SK-N-SH (cell line): Measurements from ENCODE around the gene RNF39. TPM values are rescaled to one million over a fixed set of nuclear protein-coding genes. Genes with fewer than 3 reads are reported as not detected.

ENCODE experiments used
- CTCF ChIA-PET: fragments of 300-600, 350-600 bp; formaldehyde crosslinking; extraction: SDS; loops from one replicate; lab custom pipeline; 2021; lab: Yijun Ruan, JAX
- POLR2A ChIA-PET: fragments of 350-600 bp; sonication (Branson Sonifier 250); formaldehyde crosslinking; extraction: SDS; loops from one replicate; lab custom pipeline; 2020; ENCODE audit warnings: antibody characterized with exemption, inconsistent platforms; lab: Yijun Ruan, JAX
- DNase-seq: peaks from one replicate; pipeline ENCODE4 v3.0.0; 2012
- H2AFZ ChIP-seq: fragments of 200-600 bp; sonication (generic); 2 replicates; pipeline ENCODE4 v1.8.1; 2016; ENCODE audit warnings: antibody characterized with exemption, mild to moderate bottlenecking, low read depth
- H3F3A ChIP-seq: fragments of 200-600 bp; sonication (generic); replicated peaks from 2 replicates; pipeline ENCODE3; 2016; ENCODE audit warnings: antibody characterized with exemption, mild to moderate bottlenecking; ENCODE audit not compliant: insufficient read depth
- H3K27ac ChIP-seq, 2 experiments: fragments of 200-500 bp in 1 of 2; fragments of 200-600 bp in 1 of 2; sonication (Bioruptor generic) in 1 of 2; sonication (generic), shearing (Covaris generic) in 1 of 2; 2 replicates each; pipeline versions ENCODE4 v1.5.1 to v1.6.1; 2014 to 2016; ENCODE audit warnings: low read depth in 2 of 2, inconsistent platforms in 1 of 2, low read length in 1 of 2, mild to moderate bottlenecking in 1 of 2, mixed read lengths in 1 of 2
- H3K27me3 ChIP-seq: fragments of 200-600 bp; sonication (generic), shearing (Covaris generic); 2 replicates; pipeline ENCODE4 v1.6.1; 2016; ENCODE audit warnings: mixed run types; ENCODE audit not compliant: insufficient read depth
- H3K36me3 ChIP-seq, 2 experiments: fragments of 200-500 bp in 1 of 2; fragments of 200-600 bp in 1 of 2; sonication (Bioruptor generic) in 1 of 2; sonication (generic) in 1 of 2; replicated peaks in 1 of 2; 2 replicates each; pipeline versions ENCODE3 to v1.5.1; 2014 to 2016; ENCODE audit warnings: low read length in 1 of 2, mild to moderate bottlenecking in 1 of 2; ENCODE audit not compliant: insufficient read depth in 2 of 2, control insufficient read depth in 1 of 2
- H3K4me1 ChIP-seq, 2 experiments: fragments of 200-500 bp in 1 of 2; fragments of 200-600 bp in 1 of 2; sonication (Bioruptor generic) in 1 of 2; sonication (generic), shearing (Covaris generic) in 1 of 2; 2 replicates each; pipeline versions ENCODE4 v1.5.1 to v1.6.1; 2014 to 2016; ENCODE audit warnings: low read depth in 1 of 2, low read length in 1 of 2, mixed run types in 1 of 2; ENCODE audit not compliant: insufficient read depth in 2 of 2, control insufficient read depth in 1 of 2
- H3K4me2 ChIP-seq: fragments of 200-600 bp; sonication (generic), shearing (Covaris generic); 2 replicates; pipeline ENCODE4 v1.6.1; 2017; ENCODE audit warnings: mixed run types
- H3K4me3 ChIP-seq, 2 experiments: fragments of 200-500 bp in 1 of 2; fragments of 200-600 bp in 1 of 2; sonication (Bioruptor generic) in 1 of 2; sonication (generic), shearing (Covaris generic) in 1 of 2; 2 replicates each; pipeline versions ENCODE4 v1.5.1 to v1.8.1; 2014 to 2016; ENCODE audit warnings: low read depth in 2 of 2, inconsistent platforms in 1 of 2, low read length in 1 of 2, mild to moderate bottlenecking in 1 of 2, mixed read lengths in 1 of 2, moderate library complexity in 1 of 2
- H3K79me2 ChIP-seq: fragments of 200-600 bp; sonication (generic); 2 replicates; pipeline ENCODE4 v1.8.1; 2017; ENCODE audit warnings: mild to moderate bottlenecking; ENCODE audit not compliant: insufficient read depth
- H3K9ac ChIP-seq: fragments of 200-600 bp; sonication (generic); 2 replicates; pipeline ENCODE4 v1.6.1; 2017; ENCODE audit warnings: mixed run types
- H3K9me2 ChIP-seq: fragments of 200-600 bp; sonication (generic); 2 replicates; pipeline ENCODE4 v1.6.1; 2017; ENCODE audit warnings: mixed run types
- H3K9me3 ChIP-seq: fragments of 200-600 bp; sonication (generic); 2 replicates; pipeline ENCODE4 v1.6.1; 2017; ENCODE audit warnings: mixed run types, mild to moderate bottlenecking, moderate library complexity
- H4K20me1 ChIP-seq: fragments of 200-600 bp; sonication (generic); 2 replicates; pipeline ENCODE4 v1.6.1; 2017; ENCODE audit warnings: mild to moderate bottlenecking, mixed run types; ENCODE audit not compliant: insufficient read depth
- EP300 ChIP-seq, 2 experiments: IDR thresholded peaks; 2 replicates each; pipeline versions ENCODE4 v1.4.0 to v1.6.1; 2012; ENCODE audit warnings: borderline replicate concordance in 1 of 2, low read depth in 1 of 2, low read length in 1 of 2
- FOXJ3 ChIP-seq: sonication (generic); formaldehyde crosslinking; IDR thresholded peaks from 2 replicates; pipeline ENCODE4 v1.5.1; 2020; ENCODE audit warnings: mild to moderate bottlenecking, missing genetic modification reagents
- FOXM1 ChIP-seq: IDR thresholded peaks from 2 replicates; pipeline ENCODE4 v1.4.0; 2012; ENCODE audit warnings: low read depth, mild to moderate bottlenecking
- GABPA ChIP-seq: IDR thresholded peaks from 2 replicates; pipeline ENCODE4 v1.4.0; 2012; ENCODE audit warnings: low read depth, mild to moderate bottlenecking
- GATA2 ChIP-seq: sonication (generic); formaldehyde crosslinking; IDR thresholded peaks from 2 replicates; pipeline ENCODE4 v1.5.0; 2020; ENCODE audit warnings: mild to moderate bottlenecking, missing genetic modification reagents
- MEF2A ChIP-seq: IDR thresholded peaks from 2 replicates; pipeline ENCODE4 v1.4.0; 2012; ENCODE audit warnings: low read depth, borderline replicate concordance
- MXI1 ChIP-seq: IDR thresholded peaks from 2 replicates; pipeline ENCODE4 v1.6.1; 2012; ENCODE audit warnings: mild to moderate bottlenecking, low read depth, low read length, improper control_type of control experiment
- NFIC ChIP-seq: IDR thresholded peaks from 2 replicates; pipeline ENCODE4 v1.4.0; 2012; ENCODE audit warnings: borderline replicate concordance
- RAD21 ChIP-seq: IDR thresholded peaks from 2 replicates; pipeline ENCODE4 v1.6.1; 2012; ENCODE audit warnings: mild to moderate bottlenecking, low read length
- RXRA ChIP-seq: IDR thresholded peaks from 2 replicates; pipeline ENCODE4 v1.4.0; 2012; ENCODE audit warnings: low read depth, mild to moderate bottlenecking, borderline replicate concordance
- TAF1 ChIP-seq: IDR thresholded peaks from 2 replicates; pipeline ENCODE4 v1.6.1; 2012; ENCODE audit warnings: low read depth, mild to moderate bottlenecking, low read length, moderate library complexity, borderline replicate concordance
- WGBS: methylation state at CpG from one replicate; pipeline ENCODE4 v1.1.6; 2017; ENCODE audit warnings: low lambda C conversion rate; 5-methylcytosine and 5-hydroxymethylcytosine counted together
- polyA plus RNA-seq, 3 experiments: library from polyadenylated mRNA; depleted of rRNA; stranded (reverse); fragments of >200 nt; gene quantifications; 2 replicates each; pipeline ENCODE4 v1.2.3, GENCODE V29; 2012
- TF ChIP-seq, protein P1 (sequence below): IDR thresholded peaks from 2 replicates; pipeline ENCODE4 v1.4.0; 2012; ENCODE audit warnings: low read depth, borderline replicate concordance
- TF ChIP-seq, protein P2 (sequence below): IDR thresholded peaks from 2 replicates; pipeline ENCODE4; 2012
- TF ChIP-seq, protein P3 (sequence below): fragments of 150-350 bp; IDR thresholded peaks from 2 replicates; pipeline ENCODE4 v1.6.1; 2016; ENCODE audit warnings: mild to moderate bottlenecking, low read depth, low read length
- TF ChIP-seq, protein P4 (sequence below): fragments of 150-350 bp; IDR thresholded peaks from 2 replicates; pipeline ENCODE4 v1.6.1; 2017; ENCODE audit warnings: antibody characterized with exemption, low read length, low read depth, borderline replicate concordance

Gene RNF39
- polyA plus RNA-seq, 1 of the 3 experiments (the other 2 are of a cell fraction), result not detected

DNA sequence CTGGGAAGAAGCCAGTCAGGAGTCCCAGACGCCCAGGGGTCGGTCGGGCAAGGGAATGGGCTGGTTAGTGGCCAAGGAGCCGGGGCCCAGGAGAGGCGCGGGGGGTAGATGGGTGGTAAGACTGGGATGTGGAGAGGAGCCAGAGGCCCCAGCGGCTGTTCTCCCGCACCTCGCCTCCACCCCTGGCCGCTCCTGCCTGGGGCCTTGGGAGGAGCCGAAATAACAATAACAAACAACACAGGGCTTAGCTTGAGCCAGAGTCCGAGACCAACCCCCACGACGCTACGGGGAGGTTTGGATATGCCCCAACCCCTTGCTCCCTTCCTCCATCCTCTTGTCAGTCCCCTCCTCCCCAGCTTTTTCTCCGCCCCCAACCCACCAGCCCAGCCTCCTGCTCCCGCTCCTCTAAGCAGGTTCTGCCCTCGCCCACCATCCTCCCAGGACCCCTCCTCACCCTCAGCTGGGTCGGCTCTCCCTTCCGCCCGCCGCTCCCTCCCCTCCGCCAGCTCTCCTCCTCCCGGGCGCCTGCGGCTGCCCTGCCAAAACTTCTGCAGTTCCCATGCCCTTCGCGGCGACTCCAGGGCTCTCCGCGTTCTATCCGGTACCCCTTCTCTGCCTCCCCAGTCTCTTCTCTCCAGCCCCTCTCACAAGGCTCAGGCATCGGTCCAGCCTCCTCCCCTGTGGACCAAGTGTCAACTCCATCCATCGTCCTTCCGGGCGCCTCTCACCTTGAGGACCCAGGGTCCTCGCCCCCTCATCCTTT, 1.1 kb downstream of the RNF39 start (continued):
- no peak for TF ChIP-seq EP300 (IDR thresholded peaks at IDR 0.05; ENCODE audit: borderline replicate concordance in 1 of 2, low read depth in 1 of 2, low read length in 1 of 2)
- no peak for TF ChIP-seq TAF1

DNA sequence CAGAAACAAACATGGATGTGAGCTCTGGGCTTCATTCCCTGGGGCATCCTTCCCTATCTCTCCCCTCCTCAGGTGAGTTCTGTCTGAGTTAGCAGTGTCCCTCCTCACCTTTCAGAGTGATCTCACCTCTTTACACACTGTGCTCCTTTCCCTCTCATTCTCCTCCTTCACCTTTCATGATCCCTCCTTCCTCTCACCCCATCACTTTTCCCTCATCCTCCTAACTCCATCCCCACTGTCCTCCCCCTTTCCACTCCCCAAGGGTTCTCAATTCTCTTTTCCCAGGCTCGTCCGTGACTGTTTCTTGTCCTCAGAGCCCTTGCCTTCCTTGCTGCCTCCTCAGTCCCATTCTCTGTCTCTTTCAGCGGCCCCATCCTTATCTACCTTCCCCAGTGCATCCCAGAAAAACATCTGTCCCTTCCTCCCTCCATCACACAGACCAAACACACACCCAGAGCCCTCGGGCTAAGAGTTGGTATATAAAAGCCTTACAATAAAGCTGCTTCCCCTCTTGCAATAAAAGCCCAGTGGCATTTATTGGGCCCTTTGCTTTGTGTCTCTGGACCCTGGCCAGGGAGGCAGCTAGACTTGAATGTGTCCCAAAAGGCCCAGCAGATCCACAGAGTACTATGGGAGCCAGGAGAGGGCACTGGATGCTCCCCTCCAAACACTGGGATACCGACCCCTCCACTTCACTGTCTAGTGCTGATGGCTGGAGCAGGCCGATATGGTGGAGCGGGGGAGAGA, 1.9 kb downstream of the RNF39 start:
- DNase-seq, result peak; percentile 35
- CTCF ChIA-PET, result interaction anchor here (1.2 kb wide), 1 partner anchor 58 kb away, joined by 4 read pairs; no protein-coding TSS in a partner anchor
- H3K9me3 ChIP-seq, result no peaks in the 10 kb centered on the region
- H3K9me2 ChIP-seq, result no peaks in the 10 kb centered on the region
- 41% methylated on average over 4 of the region's 7 CpGs for WGBS
- POLR2A ChIA-PET, result interaction anchor here (0.6 kb wide), 1 partner anchor 31 kb away, joined by 3 read pairs; no protein-coding TSS in a partner anchor
- no peak overlapping the region for H3K27ac ChIP-seq
- no peaks in the 10 kb centered on the region for H4K20me1 ChIP-seq
- peaks cover 0 to 1% of the 10 kb centered on the region in 2 experiments; a peak in 1 of 4 replicates for H3K4me1 ChIP-seq
- H3F3A ChIP-seq, result no peaks in the 10 kb centered on the region
- H3K4me2 ChIP-seq, result no peak overlapping the region
- H2AFZ ChIP-seq, result no peak overlapping the region
- TF ChIP-seq FOXM1 (no peak), MXI1 (no peak), GABPA (no peak), RAD21 (no peak), NFIC (no peak), GATA2 (CRISPR knock-in tag) (no peak)
- TF ChIP-seq, protein P1, sequence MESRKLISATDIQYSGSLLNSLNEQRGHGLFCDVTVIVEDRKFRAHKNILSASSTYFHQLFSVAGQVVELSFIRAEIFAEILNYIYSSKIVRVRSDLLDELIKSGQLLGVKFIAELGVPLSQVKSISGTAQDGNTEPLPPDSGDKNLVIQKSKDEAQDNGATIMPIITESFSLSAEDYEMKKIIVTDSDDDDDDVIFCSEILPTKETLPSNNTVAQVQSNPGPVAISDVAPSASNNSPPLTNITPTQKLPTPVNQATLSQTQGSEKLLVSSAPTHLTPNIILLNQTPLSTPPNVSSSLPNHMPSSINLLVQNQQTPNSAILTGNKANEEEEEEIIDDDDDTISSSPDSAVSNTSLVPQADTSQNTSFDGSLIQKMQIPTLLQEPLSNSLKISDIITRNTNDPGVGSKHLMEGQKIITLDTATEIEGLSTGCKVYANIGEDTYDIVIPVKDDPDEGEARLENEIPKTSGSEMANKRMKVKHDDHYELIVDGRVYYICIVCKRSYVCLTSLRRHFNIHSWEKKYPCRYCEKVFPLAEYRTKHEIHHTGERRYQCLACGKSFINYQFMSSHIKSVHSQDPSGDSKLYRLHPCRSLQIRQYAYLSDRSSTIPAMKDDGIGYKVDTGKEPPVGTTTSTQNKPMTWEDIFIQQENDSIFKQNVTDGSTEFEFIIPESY, result no peak
- TF ChIP-seq, protein P2, sequence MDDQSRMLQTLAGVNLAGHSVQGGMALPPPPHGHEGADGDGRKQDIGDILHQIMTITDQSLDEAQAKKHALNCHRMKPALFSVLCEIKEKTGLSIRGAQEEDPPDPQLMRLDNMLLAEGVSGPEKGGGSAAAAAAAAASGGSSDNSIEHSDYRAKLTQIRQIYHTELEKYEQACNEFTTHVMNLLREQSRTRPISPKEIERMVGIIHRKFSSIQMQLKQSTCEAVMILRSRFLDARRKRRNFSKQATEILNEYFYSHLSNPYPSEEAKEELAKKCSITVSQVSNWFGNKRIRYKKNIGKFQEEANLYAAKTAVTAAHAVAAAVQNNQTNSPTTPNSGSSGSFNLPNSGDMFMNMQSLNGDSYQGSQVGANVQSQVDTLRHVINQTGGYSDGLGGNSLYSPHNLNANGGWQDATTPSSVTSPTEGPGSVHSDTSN, result no peak
- peaks cover 1% of the 10 kb centered on the region for H3K79me2 ChIP-seq
- no peaks in the 10 kb centered on the region for H3K27me3 ChIP-seq
- no peak overlapping the region for H3K9ac ChIP-seq
- H3K36me3 ChIP-seq, result peaks cover 0 to 17% of the 10 kb centered on the region in 2 experiments
- no peak overlapping the region for H3K4me3 ChIP-seq

DNA sequence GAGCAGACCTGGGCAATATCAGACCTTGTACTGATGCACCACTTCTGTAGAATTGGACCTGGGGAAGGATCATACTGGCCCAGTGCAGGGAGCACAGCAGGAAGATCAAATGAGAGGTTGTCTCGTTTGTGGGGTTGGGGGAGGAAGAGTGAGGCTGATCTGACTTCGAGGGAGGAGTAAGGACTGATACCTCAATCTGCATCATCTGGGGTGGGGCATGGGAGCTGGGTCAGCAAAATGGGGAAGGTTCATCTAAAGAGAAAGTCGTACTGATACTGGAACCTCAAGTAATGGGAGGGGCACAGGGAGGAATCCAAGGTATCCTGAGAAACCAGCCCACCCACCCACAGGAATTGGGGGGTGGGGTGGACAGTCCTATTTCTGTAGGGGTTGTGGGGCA, 3.7 kb downstream of the RNF39 start:
- Histone ChIP-seq H3K9me3 (no peaks in the 10 kb centered on the region), H3K4me3 (no peak overlapping the region), H3K4me2 (no peak overlapping the region), H4K20me1 (no peaks in the 10 kb centered on the region), H3K9ac (no peak overlapping the region), H3K36me3 (peaks cover 0 to 19% of the 10 kb centered on the region in 2 experiments), H3K4me1 (peaks cover 0 to 11% of the 10 kb centered on the region in 2 experiments; a peak in 2 of 4 replicates), H3K79me2 (peaks cover 17% of the 10 kb centered on the region), H3K9me2 (no peaks in the 10 kb centered on the region), H3K27me3 (no peaks in the 10 kb centered on the region), H2AFZ (no peak overlapping the region), H3F3A (no peaks in the 10 kb centered on the region), H3K27ac (no peak overlapping the region)
- CTCF ChIA-PET, result no interaction called here
- DNase-seq, result peak; percentile 11
- POLR2A ChIA-PET, result no interaction called here
- WGBS, result 72% methylated on average over 3 of the region's 3 CpGs
- TF ChIP-seq FOXJ3 (CRISPR knock-in tag) (no peak), NFIC (no peak), MEF2A (no peak), RAD21 (no peak), RXRA (no peak)
- TF ChIP-seq, protein P3, sequence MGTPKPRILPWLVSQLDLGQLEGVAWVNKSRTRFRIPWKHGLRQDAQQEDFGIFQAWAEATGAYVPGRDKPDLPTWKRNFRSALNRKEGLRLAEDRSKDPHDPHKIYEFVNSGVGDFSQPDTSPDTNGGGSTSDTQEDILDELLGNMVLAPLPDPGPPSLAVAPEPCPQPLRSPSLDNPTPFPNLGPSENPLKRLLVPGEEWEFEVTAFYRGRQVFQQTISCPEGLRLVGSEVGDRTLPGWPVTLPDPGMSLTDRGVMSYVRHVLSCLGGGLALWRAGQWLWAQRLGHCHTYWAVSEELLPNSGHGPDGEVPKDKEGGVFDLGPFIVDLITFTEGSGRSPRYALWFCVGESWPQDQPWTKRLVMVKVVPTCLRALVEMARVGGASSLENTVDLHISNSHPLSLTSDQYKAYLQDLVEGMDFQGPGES, result no peak
- TF ChIP-seq, protein P4, sequence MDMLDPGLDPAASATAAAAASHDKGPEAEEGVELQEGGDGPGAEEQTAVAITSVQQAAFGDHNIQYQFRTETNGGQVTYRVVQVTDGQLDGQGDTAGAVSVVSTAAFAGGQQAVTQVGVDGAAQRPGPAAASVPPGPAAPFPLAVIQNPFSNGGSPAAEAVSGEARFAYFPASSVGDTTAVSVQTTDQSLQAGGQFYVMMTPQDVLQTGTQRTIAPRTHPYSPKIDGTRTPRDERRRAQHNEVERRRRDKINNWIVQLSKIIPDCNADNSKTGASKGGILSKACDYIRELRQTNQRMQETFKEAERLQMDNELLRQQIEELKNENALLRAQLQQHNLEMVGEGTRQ, result no peak
